DOHH2 (cell line): Measurements from ENCODE around the gene ABCF2.

Experiments used
- H3F3A ChIP-seq: fragments of 200-600 bp; sonication (generic), shearing (Covaris generic); 2 replicates; pipeline ENCODE4 v1.6.0; 2016; ENCODE audit warnings: antibody characterized with exemption, mild to moderate bottlenecking; ENCODE audit not compliant: control insufficient read depth, insufficient read depth
- H3K27ac ChIP-seq: fragments of 200-600 bp; sonication (generic); 2 replicates; pipeline ENCODE4 v1.5.1; 2014; ENCODE audit warnings: low read depth, mild to moderate bottlenecking, low read length, moderate library complexity
- H3K27me3 ChIP-seq: fragments of 200-600 bp; sonication (generic); 2 replicates; pipeline ENCODE4 v1.6.1; 2014; ENCODE audit warnings: mild to moderate bottlenecking, low read length, mixed read lengths; ENCODE audit not compliant: control insufficient read depth
- H3K36me3 ChIP-seq: fragments of 200-600 bp; sonication (generic); 2 replicates; pipeline ENCODE4 v1.6.1; 2014; ENCODE audit warnings: mild to moderate bottlenecking, low read length, moderate library complexity, mixed read lengths; ENCODE audit not compliant: control insufficient read depth
- H3K4me1 ChIP-seq: fragments of 200-600 bp; sonication (generic); 2 replicates; pipeline ENCODE4 v1.6.1; 2014; ENCODE audit warnings: mild to moderate bottlenecking, low read length, mixed read lengths; ENCODE audit not compliant: control insufficient read depth
- H3K4me2 ChIP-seq: fragments of 200-600 bp; sonication (generic); 2 replicates; pipeline ENCODE4 v1.6.0; 2014; ENCODE audit warnings: mild to moderate bottlenecking, low read length, moderate library complexity
- H3K4me3 ChIP-seq: fragments of 200-600 bp; sonication (generic); 2 replicates; pipeline ENCODE4 v1.5.1; 2014; ENCODE audit warnings: mild to moderate bottlenecking, low read length, mixed read lengths
- H3K79me2 ChIP-seq: fragments of 200-600 bp; sonication (generic); 2 replicates; pipeline ENCODE4 v1.6.1; 2014; ENCODE audit warnings: mild to moderate bottlenecking, low read length, mixed read lengths; ENCODE audit not compliant: control insufficient read depth
- H3K9me2 ChIP-seq: fragments of 200-600 bp; sonication (generic); replicated peaks from 2 replicates; pipeline ENCODE4 v1.6.1; 2014; ENCODE audit warnings: mild to moderate bottlenecking, low read length, mixed read lengths; ENCODE audit not compliant: control insufficient read depth
- H3K9me3 ChIP-seq: fragments of 200-600 bp; sonication (generic); 2 replicates; pipeline ENCODE4 v1.6.1; 2014; ENCODE audit warnings: antibody characterized with exemption, low read length, mixed read lengths; ENCODE audit not compliant: control insufficient read depth, insufficient read depth
- H4K20me1 ChIP-seq: fragments of 200-600 bp; sonication (generic); 2 replicates; pipeline ENCODE4 v1.6.0; 2014; ENCODE audit warnings: low read depth, mild to moderate bottlenecking, antibody characterized with exemption, low read length, moderate library complexity; ENCODE audit not compliant: control insufficient read depth, insufficient read depth
- EZH2phosphoT487 ChIP-seq: fragments of 200-600 bp; sonication (generic); IDR thresholded peaks from 2 replicates; pipeline ENCODE4 v1.6.1; 2017; ENCODE audit warnings: borderline replicate concordance, mild to moderate bottlenecking, antibody characterized with exemption, low read length, moderate library complexity, mixed read lengths
- TF ChIP-seq, protein P1 (sequence below): fragments of 200-600 bp; sonication (generic); IDR thresholded peaks from one replicate; pipeline ENCODE4 v1.5.1; 2014; ENCODE audit warnings: antibody characterized with exemption, mild to moderate bottlenecking, low read depth, low read length; ENCODE audit not compliant: poor library complexity, severe bottlenecking

Gene ABCF2

DNA sequence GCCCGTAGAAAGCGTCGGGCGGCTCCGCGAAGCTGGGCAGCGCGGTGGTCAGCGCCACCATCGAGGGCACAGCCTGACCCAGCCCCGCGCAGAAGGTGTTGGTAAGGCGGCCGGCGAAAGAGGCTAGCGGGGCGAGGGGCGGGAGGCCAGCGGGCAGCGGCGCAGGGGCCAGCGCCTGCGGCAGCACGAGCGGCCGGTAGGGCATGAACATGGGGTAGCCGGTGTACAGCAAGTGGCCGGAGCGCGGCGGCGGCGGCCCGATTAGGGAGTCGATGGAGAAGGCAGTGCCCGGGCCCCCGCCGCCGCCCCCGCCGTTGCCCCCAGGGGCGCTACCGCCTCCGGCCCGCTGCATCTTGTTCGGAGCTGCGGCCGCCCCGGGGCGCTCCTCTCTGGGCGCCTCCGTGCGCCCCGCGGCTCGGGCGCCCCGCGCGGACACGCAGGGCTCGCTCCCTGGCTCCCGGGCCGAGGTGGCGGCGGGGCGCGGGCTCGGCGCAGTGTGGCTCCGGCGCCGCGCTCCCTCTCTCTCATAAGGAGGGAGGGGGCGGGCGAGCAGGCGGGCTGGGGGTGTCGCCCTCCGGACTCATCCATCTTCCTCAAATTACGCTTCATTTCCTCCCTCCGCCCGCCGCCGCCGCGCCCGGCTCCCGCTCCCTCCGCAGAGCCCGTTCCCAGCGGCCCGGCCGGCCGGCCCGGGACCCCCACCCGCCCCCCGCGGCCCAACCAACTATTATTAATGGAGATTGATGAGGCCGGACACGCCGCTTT is 59.6 kb downstream of the ABCF2 start, which contains the start of gene GBX1:
Gene GBX1 (minus strand): TSS at position 498 of the 765 bp plus-strand sequence. CDS start 146 bp downstream, at position 352.
- Histone ChIP-seq H3K9me3 (no peaks in the 10 kb centered on the region), H3K4me2 (no peak within 1 kb of the TSS; the same call in 1 of the 2 replicates), H3K36me3 (no peaks in the 10 kb centered on the region), H3K4me3 (no peak within 1 kb of the TSS), H3K4me1 (no peaks in the 10 kb centered on the region), H3K27me3 (peaks cover 52% of the 10 kb centered on the region), H3K79me2 (no peaks in the 10 kb centered on the region), H3K9me2 (no peaks in the 10 kb centered on the region), H4K20me1 (no peaks in the 10 kb centered on the region), H3F3A (no peaks in the 10 kb centered on the region), H3K27ac (no peak within 1 kb of the TSS)
- no peak for TF ChIP-seq EZH2phosphoT487
- TF ChIP-seq, protein P1, sequence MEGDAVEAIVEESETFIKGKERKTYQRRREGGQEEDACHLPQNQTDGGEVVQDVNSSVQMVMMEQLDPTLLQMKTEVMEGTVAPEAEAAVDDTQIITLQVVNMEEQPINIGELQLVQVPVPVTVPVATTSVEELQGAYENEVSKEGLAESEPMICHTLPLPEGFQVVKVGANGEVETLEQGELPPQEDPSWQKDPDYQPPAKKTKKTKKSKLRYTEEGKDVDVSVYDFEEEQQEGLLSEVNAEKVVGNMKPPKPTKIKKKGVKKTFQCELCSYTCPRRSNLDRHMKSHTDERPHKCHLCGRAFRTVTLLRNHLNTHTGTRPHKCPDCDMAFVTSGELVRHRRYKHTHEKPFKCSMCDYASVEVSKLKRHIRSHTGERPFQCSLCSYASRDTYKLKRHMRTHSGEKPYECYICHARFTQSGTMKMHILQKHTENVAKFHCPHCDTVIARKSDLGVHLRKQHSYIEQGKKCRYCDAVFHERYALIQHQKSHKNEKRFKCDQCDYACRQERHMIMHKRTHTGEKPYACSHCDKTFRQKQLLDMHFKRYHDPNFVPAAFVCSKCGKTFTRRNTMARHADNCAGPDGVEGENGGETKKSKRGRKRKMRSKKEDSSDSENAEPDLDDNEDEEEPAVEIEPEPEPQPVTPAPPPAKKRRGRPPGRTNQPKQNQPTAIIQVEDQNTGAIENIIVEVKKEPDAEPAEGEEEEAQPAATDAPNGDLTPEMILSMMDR: no peak

DNA sequence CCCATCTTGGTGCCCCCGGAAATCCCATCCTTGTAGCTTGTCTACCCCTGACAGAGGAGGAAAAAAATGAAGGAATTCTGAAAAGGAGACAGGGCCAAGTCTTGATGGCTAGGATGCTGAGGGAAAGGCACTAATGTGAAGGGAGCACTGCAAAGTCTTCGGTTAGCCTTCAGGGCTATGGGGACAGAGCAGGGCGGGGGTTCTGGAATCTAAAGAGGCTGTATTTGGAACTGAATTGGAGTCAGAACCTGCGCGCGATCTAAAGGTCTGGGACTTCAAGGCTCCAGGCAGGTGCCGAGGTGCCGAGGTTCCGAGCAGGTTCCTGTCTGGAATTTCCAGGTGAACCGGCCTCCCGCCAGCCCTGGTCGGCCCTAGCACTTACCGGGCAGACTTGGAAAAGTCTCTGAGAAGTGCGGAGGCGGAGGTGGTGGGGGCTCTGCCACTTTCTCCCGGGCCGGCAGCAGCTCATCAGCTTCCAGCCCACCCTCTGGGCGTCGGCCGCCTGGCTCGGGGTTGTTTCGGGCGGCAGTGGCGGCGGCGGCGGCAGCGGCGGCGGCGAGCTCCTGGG is 60.3 kb downstream of the ABCF2 start:
- Histone ChIP-seq H3F3A (no peaks in the 10 kb centered on the region), H3K4me2 (no peak overlapping the region), H3K27ac (no peak overlapping the region), H3K9me3 (no peaks in the 10 kb centered on the region), H4K20me1 (no peaks in the 10 kb centered on the region), H3K79me2 (no peaks in the 10 kb centered on the region), H3K27me3 (peaks cover 53% of the 10 kb centered on the region), H3K4me3 (no peak overlapping the region), H3K36me3 (no peaks in the 10 kb centered on the region), H3K9me2 (no peaks in the 10 kb centered on the region), H3K4me1 (no peaks in the 10 kb centered on the region)
- TF ChIP-seq EZH2phosphoT487: no peak
- TF ChIP-seq, protein P1: no peak
